Endothelial cell of umbilical vein (primary cell): ENCODE results near the gene LTBP2. TPM values are rescaled to one million over a fixed set of nuclear protein-coding genes. Genes with fewer than 3 reads are reported as not detected.

Source experiments
- BruUV-seq: library from RNA; stranded (reverse); fragments of 400-500 nt; replicated peaks from 2 replicates; lab custom pipeline; 2021; lab: Mats Ljungman, UMichigan
- CTCF ChIA-PET: fragments of 300-600, 350-600 bp; sonication (Branson Sonifier 250); formaldehyde crosslinking; loops from one replicate; lab custom pipeline; 2021; ENCODE audit warnings: antibody characterized with exemption, inconsistent platforms; lab: Charles Lee
- POLR2A ChIA-PET: fragments of 300-600, 350-600 bp; sonication (Branson Sonifier 250); formaldehyde crosslinking; loops from one replicate; lab custom pipeline; 2021; ENCODE audit warnings: antibody characterized with exemption, inconsistent platforms; lab: Charles Lee
- DNase-seq: peaks from one replicate; pipeline ENCODE4 v3.0.0-alpha.2; 2011; ENCODE audit warnings: low read depth, low spot score
- FAIRE-seq: peaks from 2 replicates; lab custom pipeline; 2011; peaks lifted over from hg19 to GRCh38; lab: Jason Lieb, UNC
- H2AFZ ChIP-seq: 2 replicates; pipeline ENCODE4 v1.6.0; 2012; ENCODE audit warnings: low read depth, low read length, control low read depth, inconsistent platforms
- H3K27ac ChIP-seq: 2 replicates; pipeline ENCODE4 v1.5.1; 2011; ENCODE audit warnings: low read depth, mild to moderate bottlenecking, control low read depth, low read length, moderate library complexity; ENCODE audit not compliant: insufficient read depth
- H3K27me3 ChIP-seq, 2 experiments: 2 replicates each; pipeline versions ENCODE4 v1.6.0 to v1.6.1; 2011; ENCODE audit warnings: low read length in 2 of 2, mixed read lengths in 1 of 2; ENCODE audit not compliant: control insufficient read depth in 2 of 2, insufficient read depth in 2 of 2
- H3K36me3 ChIP-seq, 2 experiments: 2 replicates in 1 of 2; 3 replicates in 1 of 2; pipeline ENCODE4 v1.5.1; 2011; ENCODE audit warnings: low read length in 2 of 2, mild to moderate bottlenecking in 1 of 2, moderate library complexity in 1 of 2; ENCODE audit not compliant: control insufficient read depth in 2 of 2, insufficient read depth in 2 of 2; ENCODE audit errors: extremely low read depth in 1 of 2
- H3K4me1 ChIP-seq: 3 replicates; pipeline ENCODE4 v1.5.1; 2011; ENCODE audit warnings: mild to moderate bottlenecking, low read length; ENCODE audit not compliant: control insufficient read depth, insufficient read depth; ENCODE audit errors: extremely low read depth
- H3K4me2 ChIP-seq: 2 replicates; pipeline ENCODE4 v1.6.1; 2011; ENCODE audit warnings: low read length, control low read depth, mixed read lengths; ENCODE audit not compliant: insufficient read depth
- H3K4me3 ChIP-seq, 3 experiments: fragments of 200-600 bp in 1 of 3; sonication (generic), shearing (Covaris generic) in 1 of 3; replicated peaks in 1 of 3; 2 replicates each; pipeline ENCODE4 v1.5.1; 2011 to 2016; ENCODE audit warnings: control low read depth in 3 of 3, low read length in 3 of 3, mild to moderate bottlenecking in 2 of 3, inconsistent platforms in 1 of 3, low read depth in 1 of 3, moderate library complexity in 1 of 3; ENCODE audit not compliant: insufficient read depth in 1 of 3
- H3K79me2 ChIP-seq: 2 replicates; pipeline ENCODE4 v1.6.0; 2012; ENCODE audit warnings: low read length, inconsistent platforms; ENCODE audit not compliant: control insufficient read depth, insufficient read depth
- H3K9ac ChIP-seq: replicated peaks from 2 replicates; pipeline ENCODE3; 2011; ENCODE audit warnings: low read length, control low read depth; ENCODE audit not compliant: insufficient read depth; ENCODE audit errors: extremely low read depth
- H3K9me1 ChIP-seq: replicated peaks from 3 replicates; pipeline ENCODE4 v1.6.0; 2011; ENCODE audit warnings: mild to moderate bottlenecking, low read length; ENCODE audit not compliant: control insufficient read depth, insufficient read depth; ENCODE audit errors: extremely low read depth
- H3K9me3 ChIP-seq: replicated peaks from 2 replicates; pipeline ENCODE4 v1.5.1; 2012; ENCODE audit warnings: low read length, inconsistent platforms; ENCODE audit not compliant: control insufficient read depth, insufficient read depth
- H4K20me1 ChIP-seq: replicated peaks from 2 replicates; pipeline ENCODE3; 2011; ENCODE audit warnings: mild to moderate bottlenecking, low read length; ENCODE audit not compliant: control insufficient read depth, insufficient read depth; ENCODE audit errors: extremely low read depth
- EZH2 ChIP-seq: IDR thresholded peaks from 2 replicates; pipeline ENCODE4 v1.6.1; 2012; ENCODE audit warnings: borderline replicate concordance, low read depth, mild to moderate bottlenecking, moderate library complexity, low read length, inconsistent platforms; ENCODE audit not compliant: severe bottlenecking
- FOS ChIP-seq: IDR thresholded peaks from 2 replicates; pipeline ENCODE4 v1.6.1; 2011; ENCODE audit warnings: mild to moderate bottlenecking, low read length, moderate library complexity, borderline replicate concordance; ENCODE audit not compliant: insufficient read depth
- GATA2 ChIP-seq: IDR thresholded peaks from 2 replicates; pipeline ENCODE4 v1.7.0; 2011; ENCODE audit warnings: low read depth, mild to moderate bottlenecking, moderate library complexity, mixed read lengths, low read length; ENCODE audit not compliant: insufficient read length, insufficient read depth
- JUN ChIP-seq: IDR thresholded peaks from 2 replicates; pipeline ENCODE4 v1.6.1; 2011; ENCODE audit warnings: borderline replicate concordance, low read depth; ENCODE audit not compliant: insufficient read length, insufficient read depth
- MYC ChIP-seq: IDR thresholded peaks from one replicate; pipeline ENCODE4 v1.6.1; 2011; ENCODE audit warnings: mild to moderate bottlenecking, low read depth, low read length
- POLR2A ChIP-seq: IDR thresholded peaks from 2 replicates; pipeline ENCODE4 v1.6.1; 2012; ENCODE audit warnings: low read depth, mild to moderate bottlenecking, control low read depth, low read length
- POLR2AphosphoS5 ChIP-seq: IDR thresholded peaks from 2 replicates; pipeline ENCODE4 v1.6.1; 2012; ENCODE audit warnings: low read depth, mild to moderate bottlenecking, control low read depth, low read length, moderate library complexity; ENCODE audit not compliant: insufficient read depth
- dilution Hi-C: fragments of 300-500 bp; cut with MboI; formaldehyde crosslinking; loops from one replicate; pipeline ENCODE4 v1.15.0; 2019; ENCODE audit warnings: low sequenced_read_pairs; ENCODE audit not compliant: extremely low pct_ligation_motif_present
- intact Hi-C: fragments of 100-400 bp; cut with micrococcal nuclease; formaldehyde crosslinking; loops from one replicate; pipeline ENCODE4 v1.10.0; 2022
- polyA plus RNA-seq, 4 experiments: library from polyadenylated mRNA; depleted of rRNA in 3 of 4; stranded (reverse) in 3 of 4; unstranded in 1 of 4; fragments of >200 nt; gene quantifications; 2 replicates each; pipeline versions ENCODE4 v1.2.1 to v1.2.3, GENCODE V29; 2011 to 2012; ENCODE audit warnings: missing spikeins in 1 of 4
- total RNA-seq: library from RNA; stranded (reverse); gene quantifications from 2 replicates; pipeline ENCODE4 v1.2.3, GENCODE V29; 2021
- TF ChIP-seq, protein P1 (sequence below), 2 donors: IDR thresholded peaks; 1 replicate in 1 of 2; 2 replicates in 1 of 2; pipeline ENCODE4 v1.5.1; 2011; ENCODE audit warnings: low read length in 2 of 2, mild to moderate bottlenecking in 2 of 2, moderate library complexity in 2 of 2, control low read depth in 1 of 2, inconsistent platforms in 1 of 2, low read depth in 1 of 2; ENCODE audit not compliant: insufficient read depth in 1 of 2; ENCODE audit errors: extremely low read depth in 1 of 2
- TF ChIP-seq, protein P2 (sequence below): IDR thresholded peaks from 2 replicates; pipeline ENCODE4 v1.6.1; 2011; ENCODE audit not compliant: insufficient read depth, insufficient read length

LTBP2 gene
- total and polyA plus RNA-seq, 2 donors (not counting 3 experiments of a cell fraction or from before 2014, with no cell fraction given) = 209 to 268 TPM

DNA sequence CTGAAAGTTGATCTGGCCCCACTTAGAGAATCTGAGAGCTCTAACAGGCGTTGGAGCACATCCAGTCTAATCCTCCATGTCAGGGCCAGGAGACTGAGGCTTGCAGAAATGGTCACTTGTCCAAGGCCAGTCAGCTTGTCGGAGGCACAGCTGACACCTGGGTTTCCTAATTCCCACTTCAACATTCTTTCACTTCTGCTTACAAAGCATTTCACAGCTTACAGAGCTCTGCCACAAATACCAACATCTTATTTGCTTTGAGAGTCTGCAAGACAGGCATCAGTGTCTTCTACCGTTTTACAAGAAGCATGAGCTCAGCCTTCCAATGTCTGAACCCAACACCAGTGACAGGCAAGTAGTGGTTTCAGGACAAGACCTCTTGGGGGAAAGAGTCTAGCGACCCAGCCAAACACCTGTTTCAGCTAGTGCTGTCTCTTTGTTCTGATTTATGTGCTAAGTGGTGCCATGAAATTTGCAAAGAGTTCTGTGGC, 86.6 kb downstream of the LTBP2 start:
- no peak overlapping the region for H3K27ac ChIP-seq
- TF ChIP-seq POLR2A (no peak), FOS (no peak), GATA2 (no peak), EZH2 (no peak), POLR2AphosphoS5 (no peak), MYC (no peak), JUN (no peak)
- TF ChIP-seq, protein P1, sequence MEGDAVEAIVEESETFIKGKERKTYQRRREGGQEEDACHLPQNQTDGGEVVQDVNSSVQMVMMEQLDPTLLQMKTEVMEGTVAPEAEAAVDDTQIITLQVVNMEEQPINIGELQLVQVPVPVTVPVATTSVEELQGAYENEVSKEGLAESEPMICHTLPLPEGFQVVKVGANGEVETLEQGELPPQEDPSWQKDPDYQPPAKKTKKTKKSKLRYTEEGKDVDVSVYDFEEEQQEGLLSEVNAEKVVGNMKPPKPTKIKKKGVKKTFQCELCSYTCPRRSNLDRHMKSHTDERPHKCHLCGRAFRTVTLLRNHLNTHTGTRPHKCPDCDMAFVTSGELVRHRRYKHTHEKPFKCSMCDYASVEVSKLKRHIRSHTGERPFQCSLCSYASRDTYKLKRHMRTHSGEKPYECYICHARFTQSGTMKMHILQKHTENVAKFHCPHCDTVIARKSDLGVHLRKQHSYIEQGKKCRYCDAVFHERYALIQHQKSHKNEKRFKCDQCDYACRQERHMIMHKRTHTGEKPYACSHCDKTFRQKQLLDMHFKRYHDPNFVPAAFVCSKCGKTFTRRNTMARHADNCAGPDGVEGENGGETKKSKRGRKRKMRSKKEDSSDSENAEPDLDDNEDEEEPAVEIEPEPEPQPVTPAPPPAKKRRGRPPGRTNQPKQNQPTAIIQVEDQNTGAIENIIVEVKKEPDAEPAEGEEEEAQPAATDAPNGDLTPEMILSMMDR (IDR thresholded peaks at IDR 0.05; ENCODE audit: extremely low read depth in 1 of 2, insufficient read depth in 1 of 2, low read depth in 1 of 2, low read length in 2 of 2) = no peak
- TF ChIP-seq, protein P2, sequence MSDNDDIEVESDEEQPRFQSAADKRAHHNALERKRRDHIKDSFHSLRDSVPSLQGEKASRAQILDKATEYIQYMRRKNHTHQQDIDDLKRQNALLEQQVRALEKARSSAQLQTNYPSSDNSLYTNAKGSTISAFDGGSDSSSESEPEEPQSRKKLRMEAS = no peak
- peaks cover 16 to 45% of the 10 kb centered on the region in 2 experiments for H3K36me3 ChIP-seq
- DNase-seq (no peak), FAIRE-seq (no peak)
- BruUV-seq = no TSS peak
- H3K9me1 ChIP-seq = no peaks in the 10 kb centered on the region
- no peak overlapping the region for H3K4me2 ChIP-seq
- H4K20me1 ChIP-seq = no peaks in the 10 kb centered on the region
- no peaks in the 10 kb centered on the region for H3K4me1 ChIP-seq
- H3K9me3 ChIP-seq = no peaks in the 10 kb centered on the region
- no peak overlapping the region for H3K4me3 ChIP-seq
- H3K9ac ChIP-seq = no peak overlapping the region
- ChIA-PET CTCF (interaction anchor here (1.1 kb wide), 2 partner anchors 14 to 20 kb away, joined by 3 to 4 read pairs; no protein-coding TSS in a partner anchor), POLR2A (interaction anchor here (0.6 kb wide), 1 partner anchor 207 kb away, joined by 3 read pairs; no protein-coding TSS in a partner anchor)
- H3K79me2 ChIP-seq = no peaks in the 10 kb centered on the region
- dilution Hi-C loops = no loop called here
- H3K27me3 ChIP-seq = no peaks in the 10 kb centered on the region
- no peak overlapping the region for H2AFZ ChIP-seq
- intact Hi-C loops = no loop called here
